Upper lobe of left lung (tissue), 4 donors: ENCODE data around the gene UNC80.

Experiments used
- POLR2A ChIP-seq, 4 donors: fragments of 450-650 bp; IDR thresholded peaks; one replicate each; pipeline ENCODE4 v1.5.1; 2016 to 2017; ENCODE audit warnings: antibody characterized with exemption in 4 of 4, mild to moderate bottlenecking in 2 of 4
- TF ChIP-seq, protein P1 (sequence below), 6 experiments: fragments of 450-650 bp in 4 of 6; fragments of 200-600 bp in 2 of 6; sonication (generic) in 2 of 6; IDR thresholded peaks; one replicate each; pipeline ENCODE4 v1.5.1; 2016 to 2019; ENCODE audit warnings: antibody characterized with exemption in 6 of 6

DNA sequence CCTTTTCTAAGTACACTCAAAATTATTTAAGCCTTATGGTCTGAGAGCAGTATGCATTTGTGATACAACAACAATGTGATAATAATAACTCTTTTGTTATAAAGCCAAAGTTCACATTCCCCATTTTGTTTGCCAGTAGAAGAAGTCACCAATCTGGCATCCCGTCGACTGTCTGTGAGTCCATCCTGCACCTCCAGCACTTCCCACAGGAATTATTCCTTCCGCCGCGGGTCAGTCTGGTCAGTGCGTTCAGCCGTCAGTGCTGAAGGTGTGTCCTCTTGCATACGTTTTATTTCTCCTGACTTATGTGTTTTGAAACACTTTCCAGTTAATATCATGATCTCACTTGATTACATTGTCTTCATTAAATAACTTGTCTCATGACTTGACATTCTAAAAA is 150.5 kb downstream of the UNC80 start:
- TF ChIP-seq, protein P1, sequence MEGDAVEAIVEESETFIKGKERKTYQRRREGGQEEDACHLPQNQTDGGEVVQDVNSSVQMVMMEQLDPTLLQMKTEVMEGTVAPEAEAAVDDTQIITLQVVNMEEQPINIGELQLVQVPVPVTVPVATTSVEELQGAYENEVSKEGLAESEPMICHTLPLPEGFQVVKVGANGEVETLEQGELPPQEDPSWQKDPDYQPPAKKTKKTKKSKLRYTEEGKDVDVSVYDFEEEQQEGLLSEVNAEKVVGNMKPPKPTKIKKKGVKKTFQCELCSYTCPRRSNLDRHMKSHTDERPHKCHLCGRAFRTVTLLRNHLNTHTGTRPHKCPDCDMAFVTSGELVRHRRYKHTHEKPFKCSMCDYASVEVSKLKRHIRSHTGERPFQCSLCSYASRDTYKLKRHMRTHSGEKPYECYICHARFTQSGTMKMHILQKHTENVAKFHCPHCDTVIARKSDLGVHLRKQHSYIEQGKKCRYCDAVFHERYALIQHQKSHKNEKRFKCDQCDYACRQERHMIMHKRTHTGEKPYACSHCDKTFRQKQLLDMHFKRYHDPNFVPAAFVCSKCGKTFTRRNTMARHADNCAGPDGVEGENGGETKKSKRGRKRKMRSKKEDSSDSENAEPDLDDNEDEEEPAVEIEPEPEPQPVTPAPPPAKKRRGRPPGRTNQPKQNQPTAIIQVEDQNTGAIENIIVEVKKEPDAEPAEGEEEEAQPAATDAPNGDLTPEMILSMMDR (IDR thresholded peaks at IDR 0.05), result no peak
- no peak for TF ChIP-seq POLR2A (IDR thresholded peaks at IDR 0.05)
